GM21825 (cell line): ENCODE data around the gene ASTN1.
"Not testable (repeated sequence)": the region's sequence is repeated elsewhere in the genome, so short reads cannot be mapped to it uniquely, and the experiment has no call there.

ENCODE experiments used
- ATAC-seq: cut with Tn5 transposase; IDR thresholded peaks from one replicate; pipeline ENCODE4 v1.9.1; 2021; ENCODE audit warnings: mild to moderate bottlenecking, moderate library complexity; ENCODE audit not compliant: unreplicated experiment

Gene ASTN1

GRCh38 chr1:177116941-177117340, 47.6 kb downstream of the ASTN1 start:
- ATAC-seq: no peak

- ATAC-seq: no peak
Measured at GRCh38 chr1:177106614-177107365, 57.7 kb downstream of the ASTN1 start.

GRCh38 chr1:177106196-177106595, 58.3 kb downstream of the ASTN1 start:
- ATAC-seq: no peak

GRCh38 chr1:177103005-177103852, 61.3 kb downstream of the ASTN1 start:
- ATAC-seq: no peak

- no peak for ATAC-seq
Measured at GRCh38 chr1:177092001-177092400, 72.5 kb downstream of the ASTN1 start.

- ATAC-seq: no peak
Measured at GRCh38 chr1:177091040-177091439, 73.5 kb downstream of the ASTN1 start.

- ATAC-seq: no peak
Measured at GRCh38 chr1:177088966-177089365, 75.5 kb downstream of the ASTN1 start.

GRCh38 chr1:177082855-177083693, 81.4 kb downstream of the ASTN1 start:
- ATAC-seq: no peak

- no peak for ATAC-seq
Measured at GRCh38 chr1:177080564-177080963, 83.9 kb downstream of the ASTN1 start.

GRCh38 chr1:177077734-177078499, 86.6 kb downstream of the ASTN1 start:
- ATAC-seq: no peak

GRCh38 chr1:177077006-177077405, 87.5 kb downstream of the ASTN1 start:
- ATAC-seq: no peak

GRCh38 chr1:177074811-177075210, 89.7 kb downstream of the ASTN1 start:
- ATAC-seq: not testable (repeated sequence)

GRCh38 chr1:177069490-177069889, 95.0 kb downstream of the ASTN1 start:
- no peak for ATAC-seq

- no peak for ATAC-seq
Measured at GRCh38 chr1:177067752-177068410, 96.6 kb downstream of the ASTN1 start.

GRCh38 chr1:177065430-177065829, 99.1 kb downstream of the ASTN1 start:
- no peak for ATAC-seq

GRCh38 chr1:177063648-177064047, 100.9 kb downstream of the ASTN1 start:
- ATAC-seq: no peak

- no peak for ATAC-seq
Measured at GRCh38 chr1:177054542-177054941, 110.0 kb downstream of the ASTN1 start.

- ATAC-seq: no peak
Measured at GRCh38 chr1:177053648-177054047, 110.9 kb downstream of the ASTN1 start.

GRCh38 chr1:177048314-177049069, 116.0 kb downstream of the ASTN1 start:
- ATAC-seq: no peak
